Measurements from ENCODE around the gene AKAP6. TPM values are rescaled to one million over a fixed set of nuclear protein-coding genes. Genes with fewer than 3 reads are reported as not detected.

Gene AKAP6
- total and polyA plus RNA-seq, 10 of the 15 experiments (the other 5 are each of a cell fraction or from before 2014, with no cell fraction given) = 0.35 to 5.9 (median 2.2) TPM

DNA sequence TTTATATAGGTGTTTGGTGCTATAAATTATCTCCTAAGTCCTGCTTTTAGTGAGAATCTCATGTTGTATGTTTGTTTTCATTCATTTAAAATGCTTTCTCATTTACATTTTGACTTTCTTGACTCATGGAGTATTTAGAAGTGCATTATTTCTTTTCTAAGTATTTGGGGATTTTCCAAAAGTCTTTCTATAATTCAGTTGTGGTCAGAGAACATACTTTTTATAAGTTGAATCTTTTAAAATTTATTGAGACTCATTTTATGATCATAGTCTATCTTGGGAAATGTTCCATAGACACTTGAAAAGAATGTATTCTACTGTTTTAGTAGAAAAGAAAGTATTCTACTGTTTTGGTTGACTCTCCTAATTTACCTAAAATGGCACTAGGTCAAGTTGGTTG, 168.2 kb downstream of the AKAP6 start:
- no peaks in the 10 kb centered on the region for H3K27me3 ChIP-seq (replicated peaks in 1 of 2; ENCODE audit: control insufficient read depth in 2 of 2, insufficient read depth in 2 of 2, low read length in 1 of 2)
- no peaks in the 10 kb centered on the region for H3K4me1 ChIP-seq (ENCODE audit: control insufficient read depth, insufficient read depth, low read length)
- H3K9me3 ChIP-seq (replicated peaks; ENCODE audit: control insufficient read depth, insufficient read depth, low read length) = no peaks in the 10 kb centered on the region
- no peak overlapping the region for H2AFZ ChIP-seq (ENCODE audit: control insufficient read depth, low read depth, low read length)
- ChIA-PET POLR2A (no interaction called here), RAD21 (ENCODE audit: unreplicated experiment) (no interaction called here), CTCF (no interaction called here), SMC1A (ENCODE audit: uncharacterized antibody, unreplicated experiment) (no interaction called here)
- no peak overlapping the region for H3K9ac ChIP-seq (ENCODE audit: control insufficient read depth, insufficient read depth, low read length)
- FAIRE-seq (no peak), ATAC-seq (no peak), DNase-seq (ENCODE audit: low read depth, low spot score) (no peak)
- in situ Hi-C loops (cut with MboI) (no loop called here), intact Hi-C loops (cut with micrococcal nuclease; ENCODE audit: unreplicated experiment) (no loop called here)
- BruUV-seq (replicated peaks) = no TSS peak
- no peaks in the 10 kb centered on the region for H3K79me2 ChIP-seq (ENCODE audit: control insufficient read depth, insufficient read depth, low read length)
- H3K36me3 ChIP-seq (ENCODE audit: control insufficient read depth in 2 of 2, insufficient read depth in 2 of 2, low read length in 1 of 2) = no peaks in the 10 kb centered on the region
- H4K20me1 ChIP-seq (ENCODE audit: control insufficient read depth, insufficient read depth) = no peaks in the 10 kb centered on the region
- H3K27ac ChIP-seq (ENCODE audit: control insufficient read depth, insufficient read depth) = no peak overlapping the region
- no peak for TF ChIP-seq RCOR1 (conservative IDR thresholded peaks at IDR 0.05; ENCODE audit: low read depth, low read length)
- no peak for TF ChIP-seq FOXK2 (IDR thresholded peaks at IDR 0.05)
- no peak overlapping the region for H3K4me3 ChIP-seq
- no peak overlapping the region for H3K4me2 ChIP-seq (ENCODE audit: control insufficient read depth, insufficient read depth)

DNA sequence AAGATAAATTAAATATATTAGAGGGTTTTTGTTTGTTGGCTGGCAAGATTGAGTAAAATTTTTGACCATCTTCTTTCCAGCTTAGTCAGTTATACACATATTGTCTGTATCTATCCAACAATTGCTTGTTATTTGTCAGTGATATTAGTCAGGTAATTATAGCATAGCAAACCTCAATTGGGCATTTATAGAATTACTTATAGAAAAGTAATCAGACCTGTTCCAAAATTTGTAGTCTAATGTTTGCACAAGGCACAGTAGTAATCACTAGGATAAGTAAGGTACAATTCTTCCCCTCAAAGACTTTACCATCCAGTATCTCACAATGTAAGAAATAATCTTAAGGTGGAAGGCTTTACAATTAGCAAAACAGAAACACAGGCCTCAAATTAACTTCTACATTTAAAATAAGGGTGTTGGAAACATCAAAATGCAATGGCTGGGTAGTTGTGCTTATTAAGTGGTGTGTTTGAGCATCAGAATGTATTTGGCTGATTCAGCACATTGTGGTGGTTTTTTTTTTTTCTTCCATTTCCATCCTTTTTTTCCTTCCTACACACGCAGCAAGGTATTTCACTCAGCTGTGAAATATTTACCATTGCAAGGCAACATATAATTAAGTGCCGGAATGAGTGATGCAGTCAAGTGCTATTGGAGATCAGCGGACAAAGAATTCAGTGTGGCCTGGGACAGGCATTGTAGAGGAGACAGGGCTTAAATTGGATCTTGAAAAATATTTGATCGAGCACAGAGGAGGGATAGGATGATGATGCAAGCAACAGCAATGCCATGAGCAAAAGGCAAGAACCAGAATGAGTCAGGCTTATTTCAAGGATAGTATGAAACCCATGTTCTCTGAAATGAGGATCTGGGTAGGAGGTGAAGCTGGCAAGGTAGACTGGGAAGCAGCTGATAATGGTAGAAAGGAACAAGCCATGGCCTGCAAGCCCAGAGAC, 178.2 kb downstream of the AKAP6 start:
- no peak overlapping the region for H3K9ac ChIP-seq (ENCODE audit: control insufficient read depth, insufficient read depth, low read length)
- DNase-seq (ENCODE audit: low read depth, low spot score) = no peak
- no peaks in the 10 kb centered on the region for H4K20me1 ChIP-seq (ENCODE audit: control insufficient read depth, insufficient read depth)
- H3K79me2 ChIP-seq (ENCODE audit: control insufficient read depth, insufficient read depth, low read length) = no peaks in the 10 kb centered on the region
- WGBS (ENCODE audit: insufficient coverage, insufficient replicate concordance, low lambda C conversion rate, missing lambda C conversion rate) = 48% methylated on average over 4 of the region's 4 CpGs
- no peaks in the 10 kb centered on the region for H3K4me1 ChIP-seq (ENCODE audit: control insufficient read depth, insufficient read depth, low read length)
- ChIA-PET POLR2A (no interaction called here), RAD21 (ENCODE audit: unreplicated experiment) (no interaction called here), CTCF (no interaction called here), SMC1A (ENCODE audit: uncharacterized antibody, unreplicated experiment) (no interaction called here)
- no peak overlapping the region for H3K4me3 ChIP-seq
- H3K4me2 ChIP-seq (ENCODE audit: control insufficient read depth, insufficient read depth) = no peak overlapping the region
- in situ Hi-C loops (cut with MboI) = no loop called here
- no peaks in the 10 kb centered on the region for H3K9me3 ChIP-seq (replicated peaks; ENCODE audit: control insufficient read depth, insufficient read depth, low read length)
- no peak overlapping the region for H2AFZ ChIP-seq (ENCODE audit: control insufficient read depth, low read depth, low read length)
- TF ChIP-seq NR2F1 (conservative IDR thresholded peaks at IDR 0.05) (no peak), TARDBP (IDR thresholded peaks at IDR 0.05; ENCODE audit: borderline replicate concordance) (no peak), PAX5 (IDR thresholded peaks at IDR 0.05; ENCODE audit: borderline replicate concordance, low read depth, low read length) (no peak), POLR2A (IDR thresholded peaks at IDR 0.05; ENCODE audit: low read depth, low read length) (no peak), BACH1 (IDR thresholded peaks at IDR 0.05; ENCODE audit: borderline replicate concordance) (no peak), EGR1 (IDR thresholded peaks at IDR 0.05; ENCODE audit: borderline replicate concordance in 1 of 2, low read depth in 2 of 2, low read length in 2 of 2) (no peak), BMI1 (IDR thresholded peaks at IDR 0.05; ENCODE audit: borderline replicate concordance) (no peak)
- TF ChIP-seq, protein P1, sequence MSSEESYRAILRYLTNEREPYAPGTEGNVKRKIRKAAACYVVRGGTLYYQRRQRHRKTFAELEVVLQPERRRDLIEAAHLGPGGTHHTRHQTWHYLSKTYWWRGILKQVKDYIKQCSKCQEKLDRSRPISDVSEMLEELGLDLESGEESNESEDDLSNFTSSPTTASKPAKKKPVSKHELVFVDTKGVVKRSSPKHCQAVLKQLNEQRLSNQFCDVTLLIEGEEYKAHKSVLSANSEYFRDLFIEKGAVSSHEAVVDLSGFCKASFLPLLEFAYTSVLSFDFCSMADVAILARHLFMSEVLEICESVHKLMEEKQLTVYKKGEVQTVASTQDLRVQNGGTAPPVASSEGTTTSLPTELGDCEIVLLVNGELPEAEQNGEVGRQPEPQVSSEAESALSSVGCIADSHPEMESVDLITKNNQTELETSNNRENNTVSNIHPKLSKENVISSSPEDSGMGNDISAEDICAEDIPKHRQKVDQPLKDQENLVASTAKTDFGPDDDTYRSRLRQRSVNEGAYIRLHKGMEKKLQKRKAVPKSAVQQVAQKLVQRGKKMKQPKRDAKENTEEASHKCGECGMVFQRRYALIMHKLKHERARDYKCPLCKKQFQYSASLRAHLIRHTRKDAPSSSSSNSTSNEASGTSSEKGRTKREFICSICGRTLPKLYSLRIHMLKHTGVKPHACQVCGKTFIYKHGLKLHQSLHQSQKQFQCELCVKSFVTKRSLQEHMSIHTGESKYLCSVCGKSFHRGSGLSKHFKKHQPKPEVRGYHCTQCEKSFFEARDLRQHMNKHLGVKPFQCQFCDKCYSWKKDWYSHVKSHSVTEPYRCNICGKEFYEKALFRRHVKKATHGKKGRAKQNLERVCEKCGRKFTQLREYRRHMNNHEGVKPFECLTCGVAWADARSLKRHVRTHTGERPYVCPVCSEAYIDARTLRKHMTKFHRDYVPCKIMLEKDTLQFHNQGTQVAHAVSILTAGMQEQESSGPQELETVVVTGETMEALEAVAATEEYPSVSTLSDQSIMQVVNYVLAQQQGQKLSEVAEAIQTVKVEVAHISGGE (CRISPR knock-in tag; IDR thresholded peaks at IDR 0.05) = no peak
- TF ChIP-seq, protein P2, sequence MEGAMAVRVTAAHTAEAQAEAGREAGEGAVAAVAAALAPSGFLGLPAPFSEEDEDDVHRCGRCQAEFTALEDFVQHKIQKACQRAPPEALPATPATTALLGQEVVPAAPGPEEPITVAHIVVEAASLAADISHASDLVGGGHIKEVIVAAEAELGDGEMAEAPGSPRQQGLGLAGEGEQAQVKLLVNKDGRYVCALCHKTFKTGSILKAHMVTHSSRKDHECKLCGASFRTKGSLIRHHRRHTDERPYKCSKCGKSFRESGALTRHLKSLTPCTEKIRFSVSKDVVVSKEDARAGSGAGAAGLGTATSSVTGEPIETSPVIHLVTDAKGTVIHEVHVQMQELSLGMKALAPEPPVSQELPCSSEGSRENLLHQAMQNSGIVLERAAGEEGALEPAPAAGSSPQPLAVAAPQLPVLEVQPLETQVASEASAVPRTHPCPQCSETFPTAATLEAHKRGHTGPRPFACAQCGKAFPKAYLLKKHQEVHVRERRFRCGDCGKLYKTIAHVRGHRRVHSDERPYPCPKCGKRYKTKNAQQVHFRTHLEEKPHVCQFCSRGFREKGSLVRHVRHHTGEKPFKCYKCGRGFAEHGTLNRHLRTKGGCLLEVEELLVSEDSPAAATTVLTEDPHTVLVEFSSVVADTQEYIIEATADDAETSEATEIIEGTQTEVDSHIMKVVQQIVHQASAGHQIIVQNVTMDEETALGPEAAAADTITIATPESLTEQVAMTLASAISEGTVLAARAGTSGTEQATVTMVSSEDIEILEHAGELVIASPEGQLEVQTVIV (IDR thresholded peaks at IDR 0.05; ENCODE audit: borderline replicate concordance, partially characterized antibody) = no peak
- no peaks in the 10 kb centered on the region for H3K36me3 ChIP-seq (ENCODE audit: control insufficient read depth in 2 of 2, insufficient read depth in 2 of 2, low read length in 1 of 2)
- no TSS peak for BruUV-seq (replicated peaks)
- FAIRE-seq = no peak
- intact Hi-C loops (cut with micrococcal nuclease; ENCODE audit: unreplicated experiment) = no loop called here
- H3K27me3 ChIP-seq (replicated peaks in 1 of 2; ENCODE audit: control insufficient read depth in 2 of 2, insufficient read depth in 2 of 2, low read length in 1 of 2) = no peaks in the 10 kb centered on the region
- no peak for ATAC-seq
- H3K27ac ChIP-seq (ENCODE audit: control insufficient read depth, insufficient read depth) = no peak overlapping the region
